ENCODE data around the gene IGFL3.

IGFL3 gene

GRCh38 chr19:46076951-46077814, 47.3 kb downstream of the IGFL3 start:
- no peak for DNase-seq (ENCODE audit: low read depth in 2 of 2)

DNA sequence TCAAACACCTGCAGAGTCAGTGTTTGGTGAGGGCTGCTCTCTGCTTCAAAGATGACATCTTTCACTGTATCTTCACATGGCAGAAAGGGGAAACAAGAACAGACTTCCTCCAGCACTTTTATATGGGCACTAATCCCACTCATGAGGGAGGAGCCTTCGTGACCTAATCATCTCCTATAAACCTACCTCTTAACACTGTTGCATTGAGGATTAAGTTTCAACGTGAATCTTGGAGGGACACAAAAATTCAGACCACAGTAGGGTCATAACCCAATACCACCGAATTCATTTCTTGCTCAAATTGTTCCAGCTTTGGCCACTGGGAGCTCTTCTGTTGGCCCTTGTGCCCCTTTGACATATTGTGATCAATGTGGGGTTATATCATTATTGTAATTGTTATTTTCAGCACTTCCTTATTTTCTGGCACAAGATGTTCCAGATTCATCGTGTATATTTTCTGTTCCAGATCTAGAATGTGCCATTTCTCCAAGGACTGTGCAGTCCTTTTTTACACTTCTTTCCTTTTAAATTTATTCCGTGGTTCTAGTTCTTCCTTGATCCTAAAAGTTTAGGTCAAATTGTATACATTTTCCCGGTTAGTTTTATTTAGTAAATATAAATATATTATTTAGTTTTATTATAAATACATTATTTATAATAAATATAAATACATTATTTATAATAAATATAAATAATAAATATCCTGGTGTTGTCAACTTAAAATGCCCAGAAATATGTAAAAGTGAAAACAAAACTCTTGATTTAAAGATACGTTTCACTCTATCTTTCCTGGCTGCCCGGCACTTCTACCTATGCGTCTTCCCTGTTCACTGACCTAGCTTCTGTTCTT, 48.2 kb downstream of the IGFL3 start:
- DNase-seq (ENCODE audit: low read depth in 2 of 2) = no peak

GRCh38 chr19:46073268-46073922, 51.1 kb downstream of the IGFL3 start:
- DNase-seq (ENCODE audit: low read depth in 2 of 2) = no peak

Measured in stimulated activated CD8-positive, alpha-beta memory T cell treated with anti-CD3 and anti-CD28 coated beads, Interleukin-2, amount 100 ng/mL, for 1 hour (primary cell).